B cell (primary cell): ENCODE data around the gene ATP6V1F. TPM values are rescaled to one million over a fixed set of nuclear protein-coding genes. Genes with fewer than 3 reads are reported as not detected.

Experiments used
- ATAC-seq: fragments of 200-7000 bp; cut with Tn5 transposase; one replicate; pipeline ENCODE4 v1.10.0; 2021; ENCODE audit warnings: low read depth, mild to moderate bottlenecking, moderate number of reproducible peaks, moderate library complexity
- CTCF ChIA-PET: fragments of 350-600 bp; sonication (Branson Sonifier 250); formaldehyde crosslinking; loops from one replicate; lab custom pipeline; 2021; ENCODE audit warnings: antibody characterized with exemption, inconsistent platforms; lab: Charles Lee
- POLR2A ChIA-PET: fragments of 350-600 bp; sonication (Branson Sonifier 250); formaldehyde crosslinking; loops from one replicate; lab custom pipeline; 2021; ENCODE audit warnings: antibody characterized with exemption; lab: Charles Lee
- DNase-seq: peaks from one replicate; pipeline ENCODE4 v3.0.0; 2013
- H2AFZ ChIP-seq: 2 replicates; pipeline ENCODE4 v1.6.1; 2012; ENCODE audit warnings: mild to moderate bottlenecking, low read depth, low read length; ENCODE audit not compliant: insufficient read depth, poor library complexity, severe bottlenecking
- H3K27ac ChIP-seq, 2 donors: 1 replicate in 1 of 2; 2 replicates in 1 of 2; pipeline ENCODE4 v1.5.1; 2012 to 2013; ENCODE audit warnings: low read length in 2 of 2, mild to moderate bottlenecking in 2 of 2, moderate library complexity in 1 of 2
- H3K27me3 ChIP-seq, 4 experiments: fragments of 200-600 bp in 1 of 4; sonication (generic) in 1 of 4; replicated peaks in 1 of 4; 1 replicate in 2 of 4; 2 replicates in 2 of 4; pipeline versions ENCODE4 v1.6.1 to v1.7.0; 2013 to 2016; ENCODE audit warnings: low read length in 3 of 4, mild to moderate bottlenecking in 2 of 4, mixed read lengths in 1 of 4, moderate library complexity in 1 of 4; ENCODE audit not compliant: insufficient read depth in 4 of 4, control insufficient read depth in 3 of 4; ENCODE audit errors: control extremely low read depth in 1 of 4
- H3K36me3 ChIP-seq, 2 experiments: replicated peaks in 1 of 2; 1 replicate in 1 of 2; 2 replicates in 1 of 2; pipeline versions ENCODE4 v1.6.1 to v1.7.1; 2013; ENCODE audit warnings: low read length in 1 of 2; ENCODE audit not compliant: insufficient read depth in 2 of 2, control insufficient read depth in 1 of 2; ENCODE audit errors: control extremely low read depth in 1 of 2, extremely low read depth in 1 of 2
- H3K4me1 ChIP-seq, 2 donors: fragments of 200-600 bp in 1 of 2; sonication (generic) in 1 of 2; 1 replicate in 1 of 2; 2 replicates in 1 of 2; pipeline versions ENCODE4 v1.5.1 to v1.6.1; 2013 to 2017; ENCODE audit warnings: low read length in 2 of 2; ENCODE audit not compliant: control insufficient read depth in 2 of 2, insufficient read depth in 2 of 2
- H3K4me2 ChIP-seq: replicated peaks from 2 replicates; pipeline ENCODE3; 2012; ENCODE audit warnings: mild to moderate bottlenecking, low read depth, low read length; ENCODE audit not compliant: poor library complexity, severe bottlenecking
- H3K4me3 ChIP-seq, 5 experiments: fragments of 200-600 bp in 1 of 5; sonication (generic) in 1 of 5; 1 replicate in 3 of 5; 2 replicates in 2 of 5; pipeline versions ENCODE4 v1.5.1 to v1.7.0; 2011 to 2016; ENCODE audit warnings: low read length in 4 of 5, mild to moderate bottlenecking in 4 of 5, low read depth in 2 of 5, control low read depth in 1 of 5, moderate library complexity in 1 of 5; ENCODE audit not compliant: insufficient read depth in 1 of 5; ENCODE audit errors: control extremely low read depth in 1 of 5, extremely low read depth in 1 of 5
- H3K79me2 ChIP-seq: fragments of 200-600 bp; sonication (generic); one replicate; pipeline ENCODE4 v1.6.0; 2016; ENCODE audit warnings: low read length; ENCODE audit not compliant: control insufficient read depth, insufficient read depth
- H3K9ac ChIP-seq: fragments of 200-600 bp; sonication (generic); 2 replicates; pipeline ENCODE4 v1.6.1; 2017; ENCODE audit warnings: mild to moderate bottlenecking, low read length, moderate library complexity
- H3K9me3 ChIP-seq, 3 donors: one replicate each; pipeline versions ENCODE4 v1.6.1 to v1.7.1; 2013; ENCODE audit warnings: low read length in 2 of 3; ENCODE audit not compliant: control insufficient read depth in 2 of 3, insufficient read depth in 1 of 3; ENCODE audit errors: control extremely low read depth in 1 of 3
- H4K20me1 ChIP-seq: 2 replicates; pipeline ENCODE4 v1.6.0; 2012; ENCODE audit warnings: mild to moderate bottlenecking, low read length; ENCODE audit not compliant: insufficient read depth, control insufficient read depth, poor library complexity, severe bottlenecking
- H3K27ac Mint-ChIP-seq: one replicate; pipeline ENCODE4 v1.8.0; 2021; ENCODE audit warnings: mixed read lengths
- H3K27me3 Mint-ChIP-seq: one replicate; pipeline ENCODE4 v1.8.0; 2021; ENCODE audit warnings: mixed read lengths
- H3K4me1 Mint-ChIP-seq: one replicate; pipeline ENCODE4 v1.8.0; 2021; ENCODE audit warnings: mixed read lengths
- H3K4me3 Mint-ChIP-seq: one replicate; pipeline ENCODE4 v1.8.0; 2021; ENCODE audit warnings: mixed read lengths
- H3K9me3 Mint-ChIP-seq: one replicate; pipeline ENCODE4 v1.8.0; 2022; ENCODE audit warnings: mixed read lengths; ENCODE audit not compliant: insufficient read depth
- EZH2 ChIP-seq: IDR thresholded peaks from 2 replicates; pipeline ENCODE4 v1.6.1; 2012; ENCODE audit warnings: borderline replicate concordance, low read depth, mild to moderate bottlenecking, moderate library complexity, low read length; ENCODE audit not compliant: insufficient read depth, poor library complexity, severe bottlenecking
- WGBS: methylation state at CpG from one replicate; pipeline ENCODE4 v1.1.5; 2013; ENCODE audit warnings: missing lambda C conversion rate; ENCODE audit not compliant: insufficient coverage; 5-methylcytosine and 5-hydroxymethylcytosine counted together
- intact Hi-C: fragments of 100-400 bp; cut with micrococcal nuclease; formaldehyde crosslinking; loops from one replicate; pipeline ENCODE4 v1.10.0; 2022
- polyA plus RNA-seq: library from polyadenylated mRNA; depleted of rRNA; stranded (reverse); fragments of >200 nt; gene quantifications from 2 replicates; pipeline ENCODE4 v1.2.3, GENCODE V29; 2012
- total RNA-seq, 2 donors: library from RNA; stranded (reverse); fragments of 120-200 nt in 1 of 2; gene quantifications; 1 replicate in 1 of 2; 2 replicates in 1 of 2; pipeline versions ENCODE4 v1.2.3 to v1.2.4, GENCODE V29; 2013 to 2022
- TF ChIP-seq, protein P1 (sequence below): fragments of 200-600 bp; IDR thresholded peaks from one replicate; pipeline ENCODE4 v1.8.0; 2022; ENCODE audit warnings: antibody characterized with exemption, mild to moderate bottlenecking

The ATP6V1F gene
- total and polyA plus RNA-seq, 2 donors (not counting 1 experiment from before 2014, with no cell fraction given), result 81.7 to 198 TPM

DNA sequence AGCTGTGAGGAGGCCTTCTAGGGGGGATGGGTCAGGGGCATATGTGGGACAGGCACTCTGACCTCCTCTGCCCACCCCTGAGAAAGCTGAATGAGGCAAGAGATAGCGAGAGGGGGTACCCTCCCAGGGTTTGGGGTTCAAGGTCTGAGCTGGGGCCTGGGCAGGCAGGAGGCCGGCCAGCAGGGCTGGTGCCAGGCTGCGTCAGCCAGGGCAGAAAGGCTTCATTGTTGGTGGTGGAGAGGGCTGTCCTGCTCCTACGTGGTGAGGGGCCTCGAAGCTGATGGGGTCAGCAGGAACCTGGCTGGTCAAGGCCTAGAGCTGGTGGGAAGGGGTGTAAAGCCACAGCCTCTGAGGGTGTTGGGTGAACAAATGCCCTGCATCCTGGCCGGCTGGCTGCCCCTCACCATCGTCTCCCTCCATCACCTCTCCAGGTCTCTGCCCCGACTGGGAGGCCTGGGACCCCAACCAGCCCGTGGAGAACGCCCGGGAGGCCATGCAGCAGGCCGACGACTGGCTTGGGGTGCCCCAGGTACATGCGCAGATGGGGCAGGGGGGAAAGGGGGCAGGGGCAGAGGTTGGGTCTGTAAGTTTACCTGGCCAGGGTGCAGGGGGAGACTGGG lies 25.8 kb upstream of the ATP6V1F start:
- H3K4me1 Mint-ChIP-seq, result peaks cover under 1% of the 10 kb centered on the region
- H3K27me3 Mint-ChIP-seq, result peaks cover 5% of the 10 kb centered on the region
- no peak overlapping the region for H3K4me3 ChIP-seq
- peaks cover 0 to 9% (median under 1%) of the 10 kb centered on the region in 4 experiments for H3K27me3 ChIP-seq
- H4K20me1 ChIP-seq, result no peaks in the 10 kb centered on the region
- no peak overlapping the region for H3K27ac Mint-ChIP-seq
- no peak overlapping the region for H3K4me3 Mint-ChIP-seq
- H3K79me2 ChIP-seq, result no peaks in the 10 kb centered on the region
- peaks cover 6 to 16% of the 10 kb centered on the region in 2 donors for H3K4me1 ChIP-seq
- ATAC-seq (no peak), DNase-seq (no peak)
- TF ChIP-seq, protein P1, sequence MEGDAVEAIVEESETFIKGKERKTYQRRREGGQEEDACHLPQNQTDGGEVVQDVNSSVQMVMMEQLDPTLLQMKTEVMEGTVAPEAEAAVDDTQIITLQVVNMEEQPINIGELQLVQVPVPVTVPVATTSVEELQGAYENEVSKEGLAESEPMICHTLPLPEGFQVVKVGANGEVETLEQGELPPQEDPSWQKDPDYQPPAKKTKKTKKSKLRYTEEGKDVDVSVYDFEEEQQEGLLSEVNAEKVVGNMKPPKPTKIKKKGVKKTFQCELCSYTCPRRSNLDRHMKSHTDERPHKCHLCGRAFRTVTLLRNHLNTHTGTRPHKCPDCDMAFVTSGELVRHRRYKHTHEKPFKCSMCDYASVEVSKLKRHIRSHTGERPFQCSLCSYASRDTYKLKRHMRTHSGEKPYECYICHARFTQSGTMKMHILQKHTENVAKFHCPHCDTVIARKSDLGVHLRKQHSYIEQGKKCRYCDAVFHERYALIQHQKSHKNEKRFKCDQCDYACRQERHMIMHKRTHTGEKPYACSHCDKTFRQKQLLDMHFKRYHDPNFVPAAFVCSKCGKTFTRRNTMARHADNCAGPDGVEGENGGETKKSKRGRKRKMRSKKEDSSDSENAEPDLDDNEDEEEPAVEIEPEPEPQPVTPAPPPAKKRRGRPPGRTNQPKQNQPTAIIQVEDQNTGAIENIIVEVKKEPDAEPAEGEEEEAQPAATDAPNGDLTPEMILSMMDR, result no peak
- TF ChIP-seq EZH2, result no peak
- H3K9me3 ChIP-seq, result no peaks in the 10 kb centered on the region
- WGBS, result 89% methylated on average over 8 of the region's 14 CpGs
- H3K27ac ChIP-seq, result no peak overlapping the region
- no peak overlapping the region for H2AFZ ChIP-seq
- H3K9me3 Mint-ChIP-seq, result no peaks in the 10 kb centered on the region
- ChIA-PET POLR2A (interaction anchor here (0.6 kb wide), 1 partner anchor 238 kb away, joined by 4 read pairs; no protein-coding TSS in a partner anchor), CTCF (interaction anchor here (1.5 kb wide), 1 partner anchor 47 kb away, joined by 4 read pairs; no protein-coding TSS in a partner anchor)
- intact Hi-C loops, result no loop called here
- no peak overlapping the region for H3K9ac ChIP-seq
- H3K36me3 ChIP-seq, result no peaks in the 10 kb centered on the region
- H3K4me2 ChIP-seq, result no peak overlapping the region

DNA sequence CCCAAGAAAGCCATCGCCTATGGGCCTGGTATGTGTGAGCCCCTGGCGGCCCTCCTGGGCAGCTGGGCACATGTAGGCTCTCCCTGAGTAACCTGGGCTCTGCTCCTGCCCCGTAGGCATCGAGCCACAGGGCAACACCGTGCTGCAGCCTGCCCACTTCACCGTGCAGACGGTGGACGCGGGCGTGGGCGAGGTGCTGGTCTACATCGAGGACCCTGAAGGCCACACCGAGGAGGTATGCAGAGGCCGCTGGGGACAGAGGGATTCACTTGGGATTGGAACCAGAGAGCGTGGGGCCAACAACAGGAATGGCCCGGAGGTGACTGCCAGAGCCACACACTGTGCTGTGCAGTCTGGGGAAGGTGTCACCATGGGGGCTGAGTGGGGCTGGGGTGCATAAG lies 25.1 kb upstream of the ATP6V1F start:
- Histone ChIP-seq H3K27me3 (peaks cover 0 to 4% (median 0%) of the 10 kb centered on the region in 4 experiments), H3K4me1 (peaks cover under 1 to 12% of the 10 kb centered on the region in 2 donors), H3K9ac (no peak overlapping the region), H4K20me1 (no peaks in the 10 kb centered on the region), H3K9me3 (no peaks in the 10 kb centered on the region), H3K36me3 (no peaks in the 10 kb centered on the region), H2AFZ (no peak overlapping the region), H3K27ac (no peak overlapping the region), H3K4me3 (no peak overlapping the region), H3K4me2 (no peak overlapping the region), H3K79me2 (no peaks in the 10 kb centered on the region)
- 93% methylated on average over 16 of the region's 16 CpGs for WGBS
- POLR2A ChIA-PET, result interaction anchor here (0.6 kb wide), 1 partner anchor 29 kb away, joined by 10 read pairs; no protein-coding TSS in a partner anchor
- ATAC-seq (no peak), DNase-seq (no peak)
- no peak overlapping the region for H3K27ac Mint-ChIP-seq
- H3K4me3 Mint-ChIP-seq, result no peak overlapping the region
- intact Hi-C loops, result no loop called here
- TF ChIP-seq, protein P1, result no peak
- no peak for TF ChIP-seq EZH2
- peaks cover 4% of the 10 kb centered on the region for H3K4me1 Mint-ChIP-seq
- CTCF ChIA-PET, result no interaction called here
- H3K27me3 Mint-ChIP-seq, result peaks cover 5% of the 10 kb centered on the region
- no peaks in the 10 kb centered on the region for H3K9me3 Mint-ChIP-seq
